GM12872 (cell line): ENCODE data around the gene BCAR3.
A peak's percentile ranks its signal among the peaks of the same experiment; 100 is the strongest.

Source experiments
- TF ChIP-seq, protein P1 (sequence below): IDR thresholded peaks from 3 replicates; pipeline ENCODE4 v1.5.1; 2011; ENCODE audit warnings: low read depth, mild to moderate bottlenecking, low read length, moderate library complexity; ENCODE audit not compliant: insufficient read depth

The BCAR3 gene

DNA sequence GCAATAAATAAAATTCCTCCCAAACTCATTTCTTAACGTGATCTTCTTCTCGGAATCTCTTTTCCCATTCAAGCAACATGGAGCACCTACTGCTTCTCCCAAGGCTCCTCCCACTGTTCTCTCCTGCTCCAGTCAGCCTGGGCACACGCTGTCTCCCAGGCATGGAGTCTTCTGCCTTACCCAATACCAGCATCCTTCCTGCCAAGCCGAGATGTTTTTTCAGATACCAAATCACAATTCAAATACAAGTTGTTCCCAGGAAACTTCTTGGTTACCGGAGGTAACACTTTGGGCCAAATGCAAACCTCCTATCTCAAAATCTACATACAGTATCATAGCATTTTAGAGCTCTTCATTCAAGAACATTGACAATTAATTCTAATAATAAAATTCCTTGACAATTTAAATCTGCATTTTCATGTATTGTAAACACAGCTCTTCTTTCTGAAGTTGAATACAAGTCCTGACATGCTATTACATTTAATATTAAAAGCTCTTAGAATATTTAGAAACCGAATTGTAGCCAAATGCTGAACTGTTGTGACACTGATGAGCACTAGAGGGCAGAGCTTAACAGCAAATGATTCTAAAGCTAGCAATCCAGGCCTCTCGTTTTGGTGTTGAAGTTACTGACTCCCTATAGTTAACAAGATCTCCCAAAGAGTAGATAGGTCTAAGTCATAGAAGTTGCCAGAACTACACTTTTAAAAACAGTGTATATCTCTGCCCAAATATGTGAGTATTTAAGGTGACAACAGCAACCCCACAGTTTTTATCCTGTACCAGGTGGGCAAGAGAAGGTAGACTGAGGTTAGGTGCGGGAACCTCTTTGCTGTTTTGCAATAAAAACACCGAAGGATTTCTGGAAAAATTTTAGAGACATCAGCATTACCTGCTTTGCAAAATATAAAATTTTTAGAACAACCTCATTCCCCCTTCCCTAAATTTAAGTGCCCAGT lies 52.3 kb downstream of the BCAR3 start:
- TF ChIP-seq, protein P1, sequence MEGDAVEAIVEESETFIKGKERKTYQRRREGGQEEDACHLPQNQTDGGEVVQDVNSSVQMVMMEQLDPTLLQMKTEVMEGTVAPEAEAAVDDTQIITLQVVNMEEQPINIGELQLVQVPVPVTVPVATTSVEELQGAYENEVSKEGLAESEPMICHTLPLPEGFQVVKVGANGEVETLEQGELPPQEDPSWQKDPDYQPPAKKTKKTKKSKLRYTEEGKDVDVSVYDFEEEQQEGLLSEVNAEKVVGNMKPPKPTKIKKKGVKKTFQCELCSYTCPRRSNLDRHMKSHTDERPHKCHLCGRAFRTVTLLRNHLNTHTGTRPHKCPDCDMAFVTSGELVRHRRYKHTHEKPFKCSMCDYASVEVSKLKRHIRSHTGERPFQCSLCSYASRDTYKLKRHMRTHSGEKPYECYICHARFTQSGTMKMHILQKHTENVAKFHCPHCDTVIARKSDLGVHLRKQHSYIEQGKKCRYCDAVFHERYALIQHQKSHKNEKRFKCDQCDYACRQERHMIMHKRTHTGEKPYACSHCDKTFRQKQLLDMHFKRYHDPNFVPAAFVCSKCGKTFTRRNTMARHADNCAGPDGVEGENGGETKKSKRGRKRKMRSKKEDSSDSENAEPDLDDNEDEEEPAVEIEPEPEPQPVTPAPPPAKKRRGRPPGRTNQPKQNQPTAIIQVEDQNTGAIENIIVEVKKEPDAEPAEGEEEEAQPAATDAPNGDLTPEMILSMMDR, result peak; percentile 69

- TF ChIP-seq, protein P1, result no peak
Measured at GRCh38 chr1:93628681-93629080, 53.0 kb downstream of the BCAR3 start.

DNA sequence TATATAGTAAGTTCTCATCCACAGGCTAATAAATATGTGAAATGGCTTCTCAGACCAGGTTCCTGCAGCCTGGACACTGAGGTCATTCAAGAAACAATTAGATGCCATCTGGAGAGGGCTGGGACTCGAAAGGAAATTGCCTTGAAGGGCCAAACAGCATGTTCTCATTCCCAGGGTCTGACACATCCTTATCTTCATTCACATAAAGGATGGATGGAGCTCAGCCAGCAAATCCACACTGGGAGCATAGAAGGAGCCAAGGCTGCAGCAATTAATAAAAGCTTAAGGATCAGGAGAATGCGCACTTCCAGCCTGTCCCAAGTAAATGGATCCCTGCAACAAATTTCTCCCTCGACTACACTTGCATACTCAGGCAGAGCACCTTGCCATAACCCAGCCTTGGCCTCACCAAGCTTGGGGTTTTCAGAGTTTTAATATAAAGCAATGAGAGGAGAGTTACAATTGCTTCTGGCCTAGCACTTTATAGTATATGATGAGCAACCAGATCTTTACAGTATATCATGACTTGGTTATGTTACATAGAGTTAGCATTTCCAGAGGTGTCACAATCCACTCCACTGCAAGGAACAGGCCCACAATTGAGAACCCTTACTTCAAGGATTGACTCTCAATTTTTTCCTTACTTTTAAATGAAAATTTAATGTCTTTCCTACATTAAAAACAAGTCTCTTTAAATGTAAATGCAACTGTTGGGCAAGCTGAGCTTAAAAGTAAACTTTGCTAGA lies 55.9 kb downstream of the BCAR3 start:
- TF ChIP-seq, protein P1, result no peak

- TF ChIP-seq, protein P1, result no peak
Measured at GRCh38 chr1:93623875-93624274, 57.8 kb downstream of the BCAR3 start.

GRCh38 chr1:93623436-93623835 lies 58.2 kb downstream of the BCAR3 start:
- TF ChIP-seq, protein P1, result no peak

GRCh38 chr1:93621246-93621645 lies 60.4 kb downstream of the BCAR3 start:
- TF ChIP-seq, protein P1, result no peak

DNA sequence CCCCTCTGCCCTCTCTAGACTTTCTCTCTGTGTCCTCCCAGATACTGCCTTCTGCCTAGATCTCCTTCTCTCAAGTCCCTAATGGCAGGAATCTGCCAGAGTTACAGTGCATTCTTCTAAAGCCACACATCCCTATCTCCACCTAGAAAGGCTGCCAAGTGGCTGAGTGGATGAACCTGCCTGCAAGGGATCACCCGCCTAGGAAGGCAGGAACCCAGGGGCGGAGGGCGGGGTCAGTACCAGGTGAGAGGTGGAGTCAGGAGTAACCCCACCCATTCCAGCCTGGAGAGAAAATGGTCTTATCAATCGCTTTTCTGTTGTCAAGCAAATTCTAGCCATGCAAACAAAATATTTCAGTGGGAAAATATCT lies 60.8 kb downstream of the BCAR3 start:
- TF ChIP-seq, protein P1, result no peak
